Smooth muscle cell (in vitro differentiated cells): ENCODE measurements around the gene SH3RF2. TPM values are rescaled to one million over a fixed set of nuclear protein-coding genes. Genes with fewer than 3 reads are reported as not detected.

Source experiments
- DNase-seq: peaks from one replicate; lab custom pipeline; 2025; ENCODE audit not compliant: unreplicated experiment; lab: John Stamatoyannopoulos, UW
- H2AFZ ChIP-seq: fragments of 200-600 bp; sonication (generic); 2 replicates; pipeline ENCODE4 v1.6.0; 2016; ENCODE audit warnings: antibody characterized with exemption, low read depth, mild to moderate bottlenecking
- H3F3A ChIP-seq: fragments of 200-600 bp; sonication (generic); 2 replicates; pipeline ENCODE4 v1.6.0; 2017; ENCODE audit warnings: antibody characterized with exemption, low read depth
- H3K27ac ChIP-seq: fragments of 200-600 bp; sonication (generic); 2 replicates; pipeline ENCODE4 v1.5.1; 2016; ENCODE audit warnings: low read depth, mild to moderate bottlenecking
- H3K27me3 ChIP-seq: fragments of 200-600 bp; sonication (generic); 2 replicates; pipeline ENCODE4 v1.6.1; 2016; ENCODE audit warnings: low read depth, mild to moderate bottlenecking
- H3K36me3 ChIP-seq: fragments of 200-600 bp; sonication (generic); 2 replicates; pipeline ENCODE4 v1.5.1; 2016; ENCODE audit warnings: low read depth
- H3K4me1 ChIP-seq: fragments of 200-600 bp; sonication (generic); 2 replicates; pipeline ENCODE4 v1.5.1; 2016; ENCODE audit warnings: low read depth
- H3K4me2 ChIP-seq: fragments of 200-600 bp; sonication (generic); 2 replicates; pipeline ENCODE4 v1.6.0; 2016; ENCODE audit warnings: mild to moderate bottlenecking
- H3K4me3 ChIP-seq: fragments of 200-600 bp; sonication (generic); 2 replicates; pipeline ENCODE4 v1.5.1; 2016; ENCODE audit warnings: mild to moderate bottlenecking
- H3K79me2 ChIP-seq: fragments of 200-600 bp; sonication (generic); 2 replicates; pipeline ENCODE4 v1.6.0; 2016; ENCODE audit warnings: low read depth, mild to moderate bottlenecking
- H3K9ac ChIP-seq: fragments of 200-600 bp; sonication (generic); 2 replicates; pipeline ENCODE4 v1.6.0; 2016; ENCODE audit warnings: low read depth
- H3K9me3 ChIP-seq: fragments of 200-600 bp; sonication (generic); replicated peaks from 2 replicates; pipeline ENCODE4 v1.5.1; 2016; ENCODE audit warnings: low read depth
- H4K20me1 ChIP-seq: fragments of 200-600 bp; sonication (generic); 2 replicates; pipeline ENCODE4 v1.6.0; 2016; ENCODE audit warnings: low read depth
- CTCF ChIP-seq: fragments of 200-600 bp; sonication (generic); IDR thresholded peaks from 2 replicates; pipeline ENCODE4 v1.5.1; 2017; ENCODE audit warnings: borderline replicate concordance, mild to moderate bottlenecking, antibody characterized with exemption; ENCODE audit not compliant: insufficient read depth, poor library complexity, severe bottlenecking
- WGBS: methylation state at CpG from one replicate; pipeline ENCODE4 v1.1.7; 2016; ENCODE audit warnings: low lambda C conversion rate; 5-methylcytosine and 5-hydroxymethylcytosine counted together
- polyA plus RNA-seq: library from polyadenylated mRNA; unstranded; fragments of >200 nt; fragmentation: Nextera tagmentation; extraction: Ambion mirVana; gene quantifications from 2 replicates; pipeline ENCODE4 v1.2.1, GENCODE V29; 2016
- total RNA-seq: library from RNA; depleted of rRNA; stranded (reverse); fragments of >200 nt; gene quantifications from 2 replicates; pipeline ENCODE4 v1.2.3, GENCODE V29; 2014

The SH3RF2 gene
- total and polyA plus RNA-seq, 2 experiments from 2014 or later, result 1.0 to 2.0 TPM

DNA sequence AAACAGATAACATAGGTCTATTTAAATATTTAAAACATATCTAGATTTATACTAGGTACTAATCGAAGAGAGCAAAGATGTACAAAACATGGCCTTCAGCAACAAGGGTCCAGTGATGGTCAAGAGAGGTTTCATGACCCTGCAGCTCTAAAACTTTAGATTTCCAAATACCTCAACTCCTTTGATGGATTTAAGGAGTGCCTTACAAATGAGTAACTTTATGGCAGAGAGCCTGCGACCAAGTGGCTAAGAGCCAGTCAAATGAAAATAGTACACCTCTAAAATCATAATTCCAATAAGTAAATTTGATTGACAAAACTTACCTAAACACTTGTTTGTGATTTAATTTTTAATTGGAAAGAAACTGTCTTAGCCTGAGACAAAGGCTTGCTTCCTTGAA is 4.7 kb upstream of the SH3RF2 start:
- no peak for TF ChIP-seq CTCF
- Histone ChIP-seq H3K4me1 (peaks cover 10% of the 10 kb centered on the region), H3K4me3 (no peak overlapping the region), H3K36me3 (no peaks in the 10 kb centered on the region), H3K79me2 (no peaks in the 10 kb centered on the region), H3K9me3 (no peaks in the 10 kb centered on the region), H2AFZ (no peak overlapping the region), H3F3A (peaks cover 4% of the 10 kb centered on the region), H4K20me1 (no peaks in the 10 kb centered on the region), H3K4me2 (no peak overlapping the region), H3K27ac (no peak overlapping the region), H3K9ac (no peak overlapping the region), H3K27me3 (no peaks in the 10 kb centered on the region)
- 61% methylated on average over 2 of the region's 2 CpGs for WGBS
- DNase-seq, result no peak

- Histone ChIP-seq H3K27ac (no peak overlapping the region), H4K20me1 (no peaks in the 10 kb centered on the region), H3K4me2 (no peak overlapping the region), H3K79me2 (no peaks in the 10 kb centered on the region), H3K4me3 (no peak overlapping the region), H2AFZ (no peak overlapping the region), H3K9me3 (no peaks in the 10 kb centered on the region), H3F3A (peaks cover 11% of the 10 kb centered on the region), H3K27me3 (peaks cover 4% of the 10 kb centered on the region), H3K4me1 (peaks cover 34% of the 10 kb centered on the region), H3K9ac (no peak overlapping the region), H3K36me3 (no peaks in the 10 kb centered on the region)
- DNase-seq, result no peak
- 67% methylated on average over 5 of the region's 5 CpGs for WGBS
- no peak for TF ChIP-seq CTCF
Observed at GRCh38 chr5:145934276-145934675, 2.1 kb upstream of the SH3RF2 start.

- H4K20me1 ChIP-seq, result no peaks in the 10 kb centered on the region
- H3K79me2 ChIP-seq, result no peaks in the 10 kb centered on the region
- peak overlapping the region; percentile 66 for H3K27ac ChIP-seq
- peaks cover 35% of the 10 kb centered on the region for H3K4me1 ChIP-seq
- H3K36me3 ChIP-seq, result no peaks in the 10 kb centered on the region
- peak overlapping the region; percentile 36 for H3K9ac ChIP-seq
- H3F3A ChIP-seq, result peaks cover 11% of the 10 kb centered on the region
- 54% methylated on average over 23 of the region's 23 CpGs for WGBS
- DNase-seq, result no peak
- peaks cover 18% of the 10 kb centered on the region for H3K27me3 ChIP-seq
- H2AFZ ChIP-seq, result no peak overlapping the region
- peak overlapping the region; percentile 53 for H3K4me3 ChIP-seq
- peak overlapping the region; percentile 89 for H3K4me2 ChIP-seq
- H3K9me3 ChIP-seq, result no peaks in the 10 kb centered on the region
- no peak for TF ChIP-seq CTCF
Observed at GRCh38 chr5:145937432-145938250, 1.3 kb downstream of the SH3RF2 start.
